Spleen (tissue), 11 donors: ENCODE measurements around the gene GRIA4. TPM values are rescaled to one million over a fixed set of nuclear protein-coding genes. Genes with fewer than 3 reads are reported as not detected.

Experiments used
- DNase-seq: peaks from one replicate; pipeline ENCODE4 v3.0.0-alpha.2; 2020
- H3K27ac ChIP-seq, 8 donors: fragments of 200-600 bp; sonication (generic) in 7 of 8; 1 replicate in 4 of 8; 2 replicates in 4 of 8; pipeline versions ENCODE4 v1.5.0 to v1.8.0; 2016 to 2021; ENCODE audit warnings: inconsistent platforms in 4 of 8, mild to moderate bottlenecking in 4 of 8, moderate library complexity in 1 of 8
- H3K27me3 ChIP-seq, 7 donors: fragments of 200-600 bp; sonication (generic) in 6 of 7; replicated peaks in 1 of 7; 1 replicate in 4 of 7; 2 replicates in 3 of 7; pipeline versions ENCODE4 v1.5.0 to v1.8.0; 2016 to 2021; ENCODE audit warnings: inconsistent platforms in 3 of 7, mild to moderate bottlenecking in 1 of 7
- H3K36me3 ChIP-seq, 6 donors: fragments of 200-600 bp; sonication (generic) in 5 of 6; 1 replicate in 4 of 6; 2 replicates in 2 of 6; pipeline versions ENCODE4 v1.5.0 to v1.8.0; 2016 to 2021; ENCODE audit warnings: inconsistent platforms in 2 of 6
- H3K4me1 ChIP-seq, 6 donors: fragments of 200-600 bp; sonication (generic) in 5 of 6; 1 replicate in 3 of 6; 2 replicates in 3 of 6; pipeline versions ENCODE4 v1.5.0 to v1.8.0; 2016 to 2021; ENCODE audit warnings: inconsistent platforms in 3 of 6
- H3K4me3 ChIP-seq, 8 donors: fragments of 200-600 bp; sonication (generic) in 7 of 8; 1 replicate in 4 of 8; 2 replicates in 4 of 8; pipeline versions ENCODE4 v1.5.0 to v1.8.0; 2016 to 2021; ENCODE audit warnings: inconsistent platforms in 4 of 8, mild to moderate bottlenecking in 4 of 8, moderate library complexity in 2 of 8
- H3K9me3 ChIP-seq, 8 donors: fragments of 200-600 bp; sonication (generic) in 7 of 8; 1 replicate in 4 of 8; 2 replicates in 4 of 8; pipeline versions ENCODE4 v1.5.0 to v1.8.0; 2016 to 2021; ENCODE audit warnings: inconsistent platforms in 4 of 8
- POLR2A ChIP-seq, 3 donors: fragments of 450-650 bp; IDR thresholded peaks; one replicate each; pipeline ENCODE4 v1.5.1; 2017; ENCODE audit warnings: antibody characterized with exemption in 3 of 3, mild to moderate bottlenecking in 1 of 3
- POLR2AphosphoS5 ChIP-seq, 3 donors: sonication (generic); formaldehyde crosslinking; IDR thresholded peaks; one replicate each; pipeline ENCODE4 v1.5.1; 2017; ENCODE audit warnings: antibody characterized with exemption in 3 of 3
- WGBS, 5 donors: extraction: QIAGEN DNeasy Blood & Tissue Kit in 3 of 5; methylation state at CpG; one replicate each; pipeline versions ENCODE4 v1.1.5 to v1.1.7; 2013 to 2018; 5-methylcytosine and 5-hydroxymethylcytosine counted together
- intact Hi-C: fragments of 100-400 bp; cut with DNase I; formaldehyde crosslinking; loops from one replicate; pipeline ENCODE4 v1.15.0; 2023; ENCODE audit warnings: low total_unique reads
- polyA plus RNA-seq, 3 donors: library from polyadenylated mRNA; stranded (reverse); fragments of 200-250 nt; gene quantifications; one replicate each; pipeline ENCODE4 v1.2.1, GENCODE V29; 2013
- total RNA-seq, 7 donors: library from RNA; depleted of rRNA in 3 of 7; stranded (reverse); fragments of >200 nt in 3 of 7; fragmentation: NEBNext Ultra II Directional in 4 of 7; extraction: Animal tissue kit (Norgen Biotek cat#: 25700) in 4 of 7; gene quantifications; one replicate each; pipeline versions ENCODE4 v1.1.0 to v1.2.1, GENCODE V29; 2016 to 2021
- TF ChIP-seq, protein P1 (sequence below), 11 experiments: fragments of 200-600 bp in 7 of 11; fragments of 450-650 bp in 4 of 11; sonication (generic) in 4 of 11; IDR thresholded peaks in 8 of 11; conservative IDR thresholded peaks in 3 of 11; 1 replicate in 7 of 11; 2 replicates in 4 of 11; pipeline versions ENCODE4 v1.4.0 to v1.8.0; 2016 to 2021; ENCODE audit warnings: antibody characterized with exemption in 11 of 11, inconsistent platforms in 4 of 11, mild to moderate bottlenecking in 1 of 11
- donor health status: healthy with polysubstance abuse.
- donor health status: DM: no; HTN: no; CAD: no; lungs with moderate emphysema.
- donor health status: DM: no; HTN: no; CAD: no.
- donor health status: Bipolar disorder and iron deficiency.
- donor health status: healthy.
- donor health status: DM: no; HTN: no; CAD: no.
- donor health status: DM: yes; HTN: yes; CAD: no.

GRIA4 gene
- total and polyA plus RNA-seq, 10 donors = not detected

DNA sequence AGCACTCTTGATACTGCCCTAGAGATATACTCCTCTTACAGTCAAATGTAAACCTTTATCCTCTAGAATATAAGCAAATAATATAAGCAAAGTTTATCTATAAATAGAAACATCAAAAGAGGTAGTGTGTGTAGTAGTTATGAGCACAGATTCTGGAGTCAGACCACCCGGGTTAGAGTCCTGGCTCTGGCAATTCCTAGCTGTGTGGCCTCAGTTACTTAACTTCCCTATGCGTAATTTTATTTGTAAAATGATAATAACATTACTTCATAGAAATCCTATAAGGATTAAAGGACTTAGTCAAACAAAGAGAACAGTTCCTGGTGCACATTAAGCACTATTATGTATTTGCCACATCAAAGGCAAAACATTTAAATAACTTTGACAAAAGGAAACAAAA, 405.2 kb downstream of the GRIA4 start:
- Histone ChIP-seq H3K9me3 (no peaks in the 10 kb centered on the region), H3K4me1 (peaks cover 7 to 49% (median 22%) of the 10 kb centered on the region in 6 donors), H3K4me3 (no peak overlapping the region), H3K27me3 (no peaks in the 10 kb centered on the region), H3K27ac (no peak overlapping the region), H3K36me3 (peaks cover 0 to 29% (median 8%) of the 10 kb centered on the region in 6 donors)
- no peak for TF ChIP-seq POLR2A (IDR thresholded peaks at IDR 0.05)
- TF ChIP-seq, protein P1, sequence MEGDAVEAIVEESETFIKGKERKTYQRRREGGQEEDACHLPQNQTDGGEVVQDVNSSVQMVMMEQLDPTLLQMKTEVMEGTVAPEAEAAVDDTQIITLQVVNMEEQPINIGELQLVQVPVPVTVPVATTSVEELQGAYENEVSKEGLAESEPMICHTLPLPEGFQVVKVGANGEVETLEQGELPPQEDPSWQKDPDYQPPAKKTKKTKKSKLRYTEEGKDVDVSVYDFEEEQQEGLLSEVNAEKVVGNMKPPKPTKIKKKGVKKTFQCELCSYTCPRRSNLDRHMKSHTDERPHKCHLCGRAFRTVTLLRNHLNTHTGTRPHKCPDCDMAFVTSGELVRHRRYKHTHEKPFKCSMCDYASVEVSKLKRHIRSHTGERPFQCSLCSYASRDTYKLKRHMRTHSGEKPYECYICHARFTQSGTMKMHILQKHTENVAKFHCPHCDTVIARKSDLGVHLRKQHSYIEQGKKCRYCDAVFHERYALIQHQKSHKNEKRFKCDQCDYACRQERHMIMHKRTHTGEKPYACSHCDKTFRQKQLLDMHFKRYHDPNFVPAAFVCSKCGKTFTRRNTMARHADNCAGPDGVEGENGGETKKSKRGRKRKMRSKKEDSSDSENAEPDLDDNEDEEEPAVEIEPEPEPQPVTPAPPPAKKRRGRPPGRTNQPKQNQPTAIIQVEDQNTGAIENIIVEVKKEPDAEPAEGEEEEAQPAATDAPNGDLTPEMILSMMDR (IDR thresholded peaks at IDR 0.05 in 8 of 11, conservative IDR thresholded peaks at IDR 0.05 in 3 of 11) = no peak
- no peak for TF ChIP-seq POLR2AphosphoS5 (IDR thresholded peaks at IDR 0.05)
- intact Hi-C loops = no loop called here
- no peak for DNase-seq
- WGBS, 5 donors = 72 to 95% (median 88%) methylated on average over 2 of the region's 2 CpGs

DNA sequence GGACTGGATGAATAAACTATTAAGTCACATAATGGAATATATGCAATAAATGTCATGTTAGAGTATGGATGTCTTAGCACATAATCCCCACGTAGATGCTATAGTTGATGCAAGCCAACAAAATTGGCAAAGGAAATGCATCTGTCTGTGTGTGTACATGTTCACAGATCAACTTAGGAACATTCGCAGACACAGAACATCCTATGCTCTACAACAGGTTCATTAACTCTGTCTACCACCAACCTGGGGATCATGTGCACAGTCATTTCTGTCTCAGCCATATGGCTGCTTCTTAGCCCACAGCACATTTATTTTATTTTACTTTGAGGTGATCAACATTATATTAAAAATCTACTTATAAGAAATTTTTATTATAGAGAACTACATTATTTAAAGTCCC, 407.2 kb downstream of the GRIA4 start:
- Histone ChIP-seq H3K4me1 (peaks cover 19 to 66% (median 36%) of the 10 kb centered on the region in 6 donors), H3K4me3 (no peak overlapping the region), H3K9me3 (no peaks in the 10 kb centered on the region), H3K27me3 (no peaks in the 10 kb centered on the region), H3K36me3 (peaks cover 0 to 14% (median 0%) of the 10 kb centered on the region in 6 donors), H3K27ac (no peak overlapping the region)
- DNase-seq = no peak
- TF ChIP-seq POLR2AphosphoS5 (IDR thresholded peaks at IDR 0.05) (no peak), POLR2A (IDR thresholded peaks at IDR 0.05) (no peak)
- TF ChIP-seq, protein P1 (IDR thresholded peaks at IDR 0.05 in 8 of 11, conservative IDR thresholded peaks at IDR 0.05 in 3 of 11) = no peak
- intact Hi-C loops = no loop called here
- 91 to 97% (median 94%) methylated on average over 2 of the region's 2 CpGs for whole genome bisulfite sequencing, 5 donors

DNA sequence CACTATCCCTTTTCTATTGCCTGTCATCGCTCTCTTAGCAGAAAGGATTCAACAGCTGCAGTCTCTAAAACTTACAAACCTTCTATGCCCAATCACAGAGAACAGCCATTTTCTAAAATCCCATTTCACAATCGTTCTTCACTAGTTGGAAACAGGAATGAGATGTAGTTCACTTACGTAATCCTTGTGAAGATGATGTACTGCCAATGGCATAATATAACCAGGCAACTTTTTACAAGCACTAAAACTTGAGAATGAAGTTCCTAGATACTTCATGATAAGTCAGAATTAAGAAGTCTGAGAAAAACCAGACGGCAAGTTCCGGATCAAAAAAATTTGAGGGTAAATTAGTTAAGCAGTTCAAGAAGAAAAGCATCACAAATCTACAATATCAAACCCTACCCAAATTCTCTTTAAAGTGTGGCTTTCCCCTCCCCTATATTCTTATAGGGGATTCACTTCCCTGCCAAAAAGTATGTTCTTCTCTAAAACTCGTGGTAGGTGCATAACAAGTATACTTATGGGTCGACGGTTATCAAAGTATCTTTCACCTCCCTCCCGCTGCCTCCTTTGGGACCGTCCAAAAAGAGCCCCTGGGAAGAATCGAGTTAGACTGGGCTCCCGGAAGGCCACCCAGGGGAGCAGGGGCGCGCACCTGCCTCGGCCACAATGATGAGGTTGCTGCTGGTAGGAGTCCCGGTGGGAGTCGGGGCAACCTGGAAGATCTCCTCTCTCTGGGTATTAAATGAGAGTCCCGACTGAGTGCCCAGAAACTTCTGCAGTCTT, 411.5 kb downstream of the GRIA4 start:
- 19 to 23% (median 22%) methylated on average over 16 to 18 of the region's 18 CpGs for WGBS, 5 donors
- H3K27ac ChIP-seq = peak overlapping the region; percentile 31 to 86 (median 79)
- DNase-seq = no peak
- H3K36me3 ChIP-seq = no peaks in the 10 kb centered on the region
- TF ChIP-seq, protein P1 (IDR thresholded peaks at IDR 0.05 in 8 of 11, conservative IDR thresholded peaks at IDR 0.05 in 3 of 11) = no peak
- TF ChIP-seq POLR2A (IDR thresholded peaks at IDR 0.05) (no peak), POLR2AphosphoS5 (IDR thresholded peaks at IDR 0.05) (no peak)
- no peaks in the 10 kb centered on the region for H3K27me3 ChIP-seq
- intact Hi-C loops = no loop called here
- H3K4me1 ChIP-seq = peaks cover 19 to 62% (median 38%) of the 10 kb centered on the region in 6 donors
- H3K4me3 ChIP-seq = peak overlapping the region; percentile 69 to 99 (median 91)
- H3K9me3 ChIP-seq = no peaks in the 10 kb centered on the region

DNA sequence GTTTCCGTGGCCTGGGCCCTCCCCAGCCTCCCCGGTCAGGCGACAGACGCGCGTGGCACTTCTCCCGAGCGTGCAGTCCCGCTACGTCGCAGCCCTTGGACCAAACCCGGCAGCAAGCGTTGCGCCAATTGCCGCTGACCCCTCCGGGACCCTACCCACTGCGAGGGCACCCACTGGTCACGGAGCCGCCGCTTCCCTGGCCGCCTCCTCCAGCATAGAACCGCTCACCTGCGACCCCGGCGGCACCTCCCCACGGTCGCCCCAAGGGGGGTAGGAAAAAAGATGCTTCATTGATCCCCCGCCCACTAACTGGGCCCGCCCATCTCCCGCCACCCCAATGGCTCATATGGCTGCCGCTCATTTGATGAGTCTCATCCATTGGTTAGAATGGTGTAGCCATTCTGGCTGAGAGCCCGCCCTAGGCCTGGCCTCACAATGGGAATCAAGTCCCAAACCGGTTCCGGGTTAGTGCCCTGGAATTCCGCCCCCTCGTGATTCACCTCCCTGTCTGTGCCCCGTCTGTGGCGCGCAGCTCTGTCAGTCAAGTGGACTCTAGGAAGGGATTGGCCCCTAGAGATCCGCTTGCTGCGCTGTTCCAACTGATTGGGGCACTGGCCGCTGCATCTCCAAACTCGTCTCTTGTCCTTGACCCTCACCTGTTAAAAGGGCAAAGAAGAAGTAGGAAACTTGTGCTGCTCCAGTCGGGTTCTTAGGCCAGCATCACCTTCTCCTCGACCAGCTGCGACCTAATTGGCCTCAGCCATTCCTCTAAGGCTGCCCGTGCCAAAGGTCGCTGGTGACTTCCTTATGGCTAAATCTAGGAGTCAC, 412.3 kb downstream of the GRIA4 start, which contains the start of gene MSANTD4:
Gene MSANTD4, minus strand, starts transcription at position 274 of the 828 bp plus-strand sequence. CDS start 11,323 bp downstream, outside the sequence.
- no peaks in the 10 kb centered on the region for H3K36me3 ChIP-seq
- peak within 1 kb of the TSS; percentile 69 to 99 (median 91) for H3K4me3 ChIP-seq
- intact Hi-C loops = no loop called here
- H3K9me3 ChIP-seq = no peaks in the 10 kb centered on the region
- TF ChIP-seq POLR2AphosphoS5 (IDR thresholded peaks at IDR 0.05) (peak; percentile 79 to 85 (median 84)), POLR2A (IDR thresholded peaks at IDR 0.05) (no peak)
- TF ChIP-seq, protein P1 (IDR thresholded peaks at IDR 0.05 in 8 of 11, conservative IDR thresholded peaks at IDR 0.05 in 3 of 11) = peak in 6 of 11 experiments; percentile 13 to 43 (median 32)
- no peaks in the 10 kb centered on the region for H3K27me3 ChIP-seq
- peak; percentile 98 for DNase-seq
- H3K4me1 ChIP-seq = peaks cover 19 to 54% (median 31%) of the 10 kb centered on the region in 6 donors
- H3K27ac ChIP-seq = peak within 1 kb of the TSS; percentile 55 to 86 (median 79)
- WGBS, 5 donors = 0 to 4% (median 2%) methylated on average over 14 to 48 of the region's 48 CpGs
